GM12878 (cell line): ENCODE results near the gene SRP72. TPM values are rescaled to one million over a fixed set of nuclear protein-coding genes. Genes with fewer than 3 reads are reported as not detected.

ENCODE experiments used
- ATAC-seq: fragments of 200-7000 bp; cut with Tn5 transposase; 3 replicates; pipeline ENCODE4 v1.9.1; 2020; ENCODE audit warnings: mild to moderate bottlenecking, moderate library complexity
- BruUV-seq: library from RNA; stranded (reverse); fragments of 400-500 nt; replicated peaks from 2 replicates; lab custom pipeline; 2021; lab: Mats Ljungman, UMichigan
- CTCF ChIA-PET: fragments of 300-600 bp; sonication (Branson Sonifier 250); formaldehyde crosslinking; extraction: SDS; loops from one replicate; lab custom pipeline; 2021; ENCODE audit warnings: inconsistent platforms; lab: Yijun Ruan, JAX
- POLR2A ChIA-PET: fragments of 350-600 bp; formaldehyde crosslinking; extraction: SDS; loops from one replicate; lab custom pipeline; 2021; ENCODE audit warnings: inconsistent platforms; lab: Charles Lee
- RAD21 ChIA-PET: fragments of 300-600 bp; sonication (Branson Sonifier 250); formaldehyde crosslinking; loops from one replicate; lab custom pipeline; 2023; ENCODE audit warnings: antibody characterized with exemption; ENCODE audit not compliant: unreplicated experiment; lab: Charles Lee
- SMC1A ChIA-PET: fragments of 300-600 bp; sonication (Branson Sonifier 250); formaldehyde crosslinking; loops from one replicate; lab custom pipeline; 2023; ENCODE audit not compliant: unreplicated experiment, uncharacterized antibody; lab: Charles Lee
- DNase-seq: peaks from one replicate; pipeline ENCODE4 v3.0.0-alpha.2; 2011; ENCODE audit warnings: low read depth, low spot score
- FAIRE-seq: peaks from 3 replicates; lab custom pipeline; 2011; peaks lifted over from hg19 to GRCh38; lab: Jason Lieb, UNC
- H2AFZ ChIP-seq: 2 replicates; pipeline ENCODE4 v1.6.0; 2011; ENCODE audit warnings: low read depth, low read length, control low read depth; ENCODE audit not compliant: control insufficient read depth
- H3K27ac ChIP-seq: 2 replicates; pipeline ENCODE4 v1.5.1; 2011; ENCODE audit warnings: control low read depth; ENCODE audit not compliant: control insufficient read depth, insufficient read depth
- H3K27me3 ChIP-seq, 2 experiments: replicated peaks in 1 of 2; 2 replicates each; pipeline versions ENCODE4 v1.6.0 to v1.6.1; 2011; ENCODE audit warnings: low read length in 1 of 2; ENCODE audit not compliant: control insufficient read depth in 2 of 2, insufficient read depth in 2 of 2
- H3K36me3 ChIP-seq, 2 experiments: 2 replicates each; pipeline ENCODE4 v1.5.1; 2011; ENCODE audit warnings: low read length in 1 of 2; ENCODE audit not compliant: control insufficient read depth in 2 of 2, insufficient read depth in 2 of 2
- H3K4me1 ChIP-seq: 2 replicates; pipeline ENCODE4 v1.6.1; 2011; ENCODE audit warnings: mild to moderate bottlenecking, low read length, moderate library complexity, mixed read lengths; ENCODE audit not compliant: control insufficient read depth, insufficient read depth
- H3K4me2 ChIP-seq: 2 replicates; pipeline ENCODE4 v1.6.0; 2011; ENCODE audit warnings: control low read depth; ENCODE audit not compliant: control insufficient read depth, insufficient read depth
- H3K4me3 ChIP-seq: fragments of 200-600 bp; sonication (generic); 2 replicates; pipeline ENCODE4 v1.5.1; 2016
- H3K79me2 ChIP-seq: 2 replicates; pipeline ENCODE4 v1.6.0; 2011; ENCODE audit warnings: low read length; ENCODE audit not compliant: control insufficient read depth, insufficient read depth
- H3K9ac ChIP-seq: 2 replicates; pipeline ENCODE4 v1.8.0; 2011; ENCODE audit warnings: low read length, control low read depth, mixed read lengths; ENCODE audit not compliant: control insufficient read depth, insufficient read depth
- H3K9me3 ChIP-seq: replicated peaks from 3 replicates; pipeline ENCODE4 v1.5.1; 2011; ENCODE audit warnings: mild to moderate bottlenecking, low read length; ENCODE audit not compliant: control insufficient read depth, insufficient read depth
- H4K20me1 ChIP-seq: 2 replicates; pipeline ENCODE4 v1.6.0; 2011; ENCODE audit not compliant: control insufficient read depth, insufficient read depth
- ATF7 ChIP-seq: fragments of 450-650 bp; IDR thresholded peaks from 2 replicates; pipeline ENCODE4 v1.6.1; 2016; ENCODE audit warnings: low read depth, mild to moderate bottlenecking
- BHLHE40 ChIP-seq, 2 experiments: fragments of 450-650 bp in 1 of 2; IDR thresholded peaks; 2 replicates each; pipeline ENCODE4 v1.6.1; 2011 to 2017; ENCODE audit warnings: low read depth in 2 of 2, borderline replicate concordance in 1 of 2, improper control_type of control experiment in 1 of 2, low read length in 1 of 2, mild to moderate bottlenecking in 1 of 2
- CHD1 ChIP-seq: IDR thresholded peaks from 2 replicates; pipeline ENCODE4 v1.6.1; 2012; ENCODE audit warnings: low read depth, low read length, improper control_type of control experiment
- EGR1 ChIP-seq, 2 experiments: IDR thresholded peaks; 1 replicate in 1 of 2; 2 replicates in 1 of 2; pipeline ENCODE4 v1.6.1; 2011 to 2012; ENCODE audit warnings: low read depth in 2 of 2, low read length in 2 of 2, borderline replicate concordance in 1 of 2, mild to moderate bottlenecking in 1 of 2, moderate library complexity in 1 of 2
- HDAC2 ChIP-seq: fragments of 200-600 bp; sonication (generic); IDR thresholded peaks from 2 replicates; pipeline ENCODE4 v1.6.1; 2017
- IKZF1 ChIP-seq: fragments of 450-650 bp; conservative IDR thresholded peaks from 2 replicates; pipeline ENCODE4 v1.6.1; 2017; ENCODE audit warnings: antibody characterized with exemption, mild to moderate bottlenecking
- IRF4 ChIP-seq: IDR thresholded peaks from 2 replicates; pipeline ENCODE4 v1.6.1; 2011; ENCODE audit warnings: low read depth, low read length
- MTA2 ChIP-seq: fragments of 450-650 bp; IDR thresholded peaks from 2 replicates; pipeline ENCODE4 v1.6.1; 2016; ENCODE audit warnings: low read depth, mild to moderate bottlenecking, moderate library complexity
- NKRF ChIP-seq: fragments of 450-650 bp; conservative IDR thresholded peaks from 2 replicates; pipeline ENCODE4 v1.6.1; 2017; ENCODE audit warnings: mild to moderate bottlenecking, moderate library complexity
- POLR2A ChIP-seq: IDR thresholded peaks from 2 replicates; pipeline ENCODE4 v1.6.1; 2011; ENCODE audit warnings: low read depth, mild to moderate bottlenecking, low read length
- SMC3 ChIP-seq: IDR thresholded peaks from 2 replicates; pipeline ENCODE4 v1.6.1; 2011; ENCODE audit warnings: low read length, improper control_type of control experiment, borderline replicate concordance
- TARDBP ChIP-seq: IDR thresholded peaks from 2 replicates; pipeline ENCODE4 v1.6.1; 2016; ENCODE audit warnings: borderline replicate concordance
- USF2 ChIP-seq: IDR thresholded peaks from 2 replicates; pipeline ENCODE4 v1.6.1; 2011; ENCODE audit warnings: low read depth, low read length, improper control_type of control experiment, borderline replicate concordance
- ZBTB40 ChIP-seq: fragments of 450-650 bp; IDR thresholded peaks from 2 replicates; pipeline ENCODE4 v1.6.1; 2016; ENCODE audit warnings: mild to moderate bottlenecking, moderate library complexity, borderline replicate concordance
- ZNF384 ChIP-seq: IDR thresholded peaks from 2 replicates; pipeline ENCODE4 v1.6.1; 2012; ENCODE audit warnings: low read depth, mild to moderate bottlenecking, low read length, improper control_type of control experiment, borderline replicate concordance
- ZZZ3 ChIP-seq: IDR thresholded peaks from 2 replicates; pipeline ENCODE4 v1.6.1; 2011; ENCODE audit warnings: low read depth; ENCODE audit not compliant: control insufficient read depth, insufficient read length
- WGBS: methylation state at CpG from one replicate; pipeline ENCODE4 v1.1.6; 2016; ENCODE audit warnings: low lambda C conversion rate; ENCODE audit not compliant: insufficient replicate concordance, insufficient coverage; ENCODE audit errors: missing lambda C conversion rate; 5-methylcytosine and 5-hydroxymethylcytosine counted together
- in situ Hi-C: fragments of 300-500 bp; cut with MboI; formaldehyde crosslinking; loops from 9 replicates; pipeline ENCODE4 v1.14.3; 2018; ENCODE audit warnings: mixed read lengths
- intact Hi-C: fragments of 100-400 bp; cut with micrococcal nuclease; formaldehyde crosslinking; loops from one replicate; pipeline ENCODE4 v1.14.2; 2022; ENCODE audit not compliant: unreplicated experiment
- polyA plus RNA-seq, 11 experiments: library from polyadenylated mRNA; depleted of rRNA in 4 of 11; unstranded in 6 of 11; stranded (reverse) in 5 of 11; fragments of >200 nt; fragmentation: Nextera tagmentation in 4 of 11; fragmentation: Illumina TruSeq in 1 of 11; extraction: Ambion mirVana in 4 of 11; extraction: Trizol in 1 of 11; gene quantifications; 1 replicate in 1 of 11; 2 replicates in 10 of 11; pipeline versions ENCODE4 v1.2.1 to v1.2.3, GENCODE V29; 2011 to 2016; ENCODE audit warnings: inconsistent platforms in 2 of 11, missing spikeins in 2 of 11, low read depth in 1 of 11
- total RNA-seq, 4 experiments: library from RNA; depleted of rRNA in 3 of 4; stranded (reverse); fragments of >200 nt in 3 of 4; fragmentation: Illumina TruSeq in 1 of 4; extraction: Trizol in 1 of 4; gene quantifications; 2 replicates each; pipeline versions ENCODE4 v1.2.1 to v1.2.3, GENCODE V29; 2013 to 2021

Gene SRP72
- total and polyA plus RNA-seq, 10 of the 15 experiments (the other 5 are each of a cell fraction or from before 2014, with no cell fraction given): 61.6 to 186 (median 133) TPM

GRCh38 chr4:56435140-56435926 lies 32.1 kb upstream of the SRP72 start, which contains the start of gene PPAT:
Gene PPAT, minus strand, starts transcription at chr4:56435615. Its CDS starts 138 bp downstream, at chr4:56435477.
- FAIRE-seq (peak; percentile 93), ATAC-seq (peak; percentile 81), DNase-seq (peak; percentile 94)
- Histone ChIP-seq H4K20me1 (no peaks in the 10 kb centered on the region; the same call in 1 of the 2 replicates), H3K4me3 (peak within 1 kb of the TSS; percentile 90), H2AFZ (peak within 1 kb of the TSS; percentile 100), H3K79me2 (peaks cover 91% of the 10 kb centered on the region), H3K4me2 (peak within 1 kb of the TSS; percentile 83), H3K36me3 (no peaks in the 10 kb centered on the region; a peak in 1 of 4 replicates), H3K27me3 (no peaks in the 10 kb centered on the region), H3K9ac (peak within 1 kb of the TSS; percentile 93), H3K4me1 (no peaks in the 10 kb centered on the region), H3K27ac (peak within 1 kb of the TSS; percentile 98), H3K9me3 (no peaks in the 10 kb centered on the region)
- BruUV-seq: no TSS peak
- RAD21 ChIA-PET: interaction anchor here (1.0 to 4.1 kb wide), 9 partner anchors 11 to 543 kb away, joined by 3 to 41 read pairs (median 13); partner anchors contain the start of genes AASDH, CEP135, NOA1 and POLR2B
- WGBS: under 1% methylated on average over 60 of the region's 61 CpGs
- POLR2A ChIA-PET: interaction anchor here (0.7 to 4.9 kb wide), 16 partner anchors 8 to 889 kb away, joined by 3 to 34 read pairs (median 5); partner anchors contain the start of genes AASDH, NOA1, POLR2B and SRP72
- in situ Hi-C loops: no loop called here
- CTCF ChIA-PET: interaction anchor here (0.6 to 9.0 kb wide), 9 partner anchors 9 to 487 kb away, joined by 3 to 89 read pairs (median 3); partner anchors contain the start of genes AASDH and CEP135
- intact Hi-C loops: loop anchor here (2.0 to 10.0 kb wide), 3 partner anchors 49 to 891 kb away; partner anchors contain the start of genes AASDH, CLOCK and REST
- SMC1A ChIA-PET: interaction anchor here (0.8 to 4.7 kb wide), 9 partner anchors 11 to 544 kb away, joined by 3 to 48 read pairs (median 8); partner anchors contain the start of genes AASDH, CEP135, NOA1 and POLR2B
- TF ChIP-seq EGR1 (IDR thresholded peaks at IDR 0.05; ENCODE audit: borderline replicate concordance in 1 of 2, low read depth in 2 of 2, low read length in 2 of 2) (peak in 1 of 2 experiments; percentile 88; a peak in 2 of 3 replicates), BHLHE40 (IDR thresholded peaks at IDR 0.05; ENCODE audit: borderline replicate concordance in 1 of 2, low read depth in 2 of 2, low read length in 1 of 2) (peak; percentile 84), SMC3 (no peak), ATF7 (peak; percentile 98), USF2 (no peak; the same call in 1 of the 2 replicates), IKZF1 (peak; percentile 71; the same call in 1 of the 2 replicates), IRF4 (0 out of 2 replicates have a peak, but pooled peaks have one; percentile 34), CHD1 (peak; percentile 96), NKRF (peak; percentile 90), TARDBP (no peak), ZZZ3 (no peak), ZNF384 (no peak), ZBTB40 (no peak), MTA2 (no peak), POLR2A (peak; percentile 94), HDAC2 (no peak)
